ENCODE data around the gene MAT2B.

GRCh38 chr5:163496286-163496685 is 9.1 kb upstream of the MAT2B start:
- TF ChIP-seq CTCF (IDR thresholded peaks at IDR 0.05; ENCODE audit: insufficient read depth, low read length) (no peak), REST (IDR thresholded peaks at IDR 0.05; ENCODE audit: insufficient replicate concordance, low read depth) (no peak)

All from HL-60 (cell line).